ENCODE data around the gene HAT1. TPM values are rescaled to one million over a fixed set of nuclear protein-coding genes. Genes with fewer than 3 reads are reported as not detected.
"Not testable (repeated sequence)": the region's sequence is repeated elsewhere in the genome, so short reads cannot be mapped to it uniquely, and the experiment has no call there.

The HAT1 gene
- total RNA-seq, 4 donors from 2014 or later: 21.8 to 39.4 (median 24.6) TPM

DNA sequence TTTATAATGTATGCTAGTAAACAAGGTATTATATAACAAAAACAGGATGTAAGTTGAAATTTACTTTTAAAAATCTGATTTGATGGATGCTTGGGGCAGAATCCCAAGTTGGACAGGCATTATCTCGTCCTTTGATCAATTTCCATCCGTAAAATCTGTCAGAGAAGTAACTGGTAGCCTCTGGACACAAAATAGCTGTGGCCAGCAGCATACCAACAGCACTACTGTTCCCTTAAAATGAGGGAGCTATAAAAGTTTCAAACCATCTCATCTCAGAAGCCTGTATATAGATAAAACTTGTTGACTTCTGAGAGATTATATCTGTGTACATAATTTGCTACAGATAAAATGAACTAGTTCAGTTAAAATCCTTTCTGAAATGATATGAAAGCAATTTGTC is 62.8 kb downstream of the HAT1 start:
- H3K27ac ChIP-seq (replicated peaks in 1 of 4): no peak overlapping the region
- no peak for DNase-seq (ENCODE audit: extremely low spot score)
- no peaks in the 10 kb centered on the region for H3K9me3 ChIP-seq
- peaks cover 0 to 41% (median 22%) of the 10 kb centered on the region in 4 donors for H3K36me3 ChIP-seq
- TF ChIP-seq, protein P1, sequence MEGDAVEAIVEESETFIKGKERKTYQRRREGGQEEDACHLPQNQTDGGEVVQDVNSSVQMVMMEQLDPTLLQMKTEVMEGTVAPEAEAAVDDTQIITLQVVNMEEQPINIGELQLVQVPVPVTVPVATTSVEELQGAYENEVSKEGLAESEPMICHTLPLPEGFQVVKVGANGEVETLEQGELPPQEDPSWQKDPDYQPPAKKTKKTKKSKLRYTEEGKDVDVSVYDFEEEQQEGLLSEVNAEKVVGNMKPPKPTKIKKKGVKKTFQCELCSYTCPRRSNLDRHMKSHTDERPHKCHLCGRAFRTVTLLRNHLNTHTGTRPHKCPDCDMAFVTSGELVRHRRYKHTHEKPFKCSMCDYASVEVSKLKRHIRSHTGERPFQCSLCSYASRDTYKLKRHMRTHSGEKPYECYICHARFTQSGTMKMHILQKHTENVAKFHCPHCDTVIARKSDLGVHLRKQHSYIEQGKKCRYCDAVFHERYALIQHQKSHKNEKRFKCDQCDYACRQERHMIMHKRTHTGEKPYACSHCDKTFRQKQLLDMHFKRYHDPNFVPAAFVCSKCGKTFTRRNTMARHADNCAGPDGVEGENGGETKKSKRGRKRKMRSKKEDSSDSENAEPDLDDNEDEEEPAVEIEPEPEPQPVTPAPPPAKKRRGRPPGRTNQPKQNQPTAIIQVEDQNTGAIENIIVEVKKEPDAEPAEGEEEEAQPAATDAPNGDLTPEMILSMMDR (IDR thresholded peaks at IDR 0.05): no peak
- TF ChIP-seq POLR2AphosphoS5 (IDR thresholded peaks at IDR 0.05) (no peak), EP300 (IDR thresholded peaks at IDR 0.05) (no peak), POLR2A (IDR thresholded peaks at IDR 0.05; ENCODE audit: low read depth) (no peak)
- H3K27me3 ChIP-seq: no peaks in the 10 kb centered on the region
- intact Hi-C loops (cut with DNase I): no loop called here
- 88% methylated on average over 2 of the region's 2 CpGs for WGBS
- H3K4me1 ChIP-seq: no peaks in the 10 kb centered on the region
- H3K4me3 ChIP-seq: no peak overlapping the region

DNA sequence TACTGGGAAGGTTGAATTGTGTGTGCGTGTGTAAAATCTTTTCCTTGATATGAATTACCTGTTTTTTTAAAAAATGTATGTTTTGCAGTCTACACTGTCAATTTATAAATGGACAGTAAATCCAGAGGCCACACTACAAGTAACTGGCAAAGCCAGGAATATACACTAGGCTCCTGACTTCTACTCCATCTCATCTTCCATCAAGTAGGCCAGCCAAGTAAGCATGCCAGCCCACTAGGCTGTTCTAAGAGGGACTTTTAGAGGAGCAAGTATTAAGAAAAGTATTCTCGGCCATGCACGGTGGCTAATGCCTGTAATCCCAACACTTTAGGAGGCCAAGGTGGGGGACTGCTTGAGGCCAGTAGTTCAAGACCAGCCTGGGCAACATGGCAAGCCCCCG is 64.5 kb downstream of the HAT1 start:
- Histone ChIP-seq H3K4me3 (no peak overlapping the region), H3K27me3 (no peaks in the 10 kb centered on the region), H3K4me1 (no peaks in the 10 kb centered on the region), H3K27ac (replicated peaks in 1 of 4) (no peak overlapping the region), H3K36me3 (peaks cover 0 to 27% (median 10%) of the 10 kb centered on the region in 4 donors), H3K9me3 (no peaks in the 10 kb centered on the region)
- DNase-seq (ENCODE audit: extremely low spot score): no peak
- TF ChIP-seq POLR2AphosphoS5 (IDR thresholded peaks at IDR 0.05) (no peak), EP300 (IDR thresholded peaks at IDR 0.05) (no peak), POLR2A (IDR thresholded peaks at IDR 0.05; ENCODE audit: low read depth) (no peak)
- TF ChIP-seq, protein P1 (IDR thresholded peaks at IDR 0.05): no peak
- 96% methylated on average over 4 of the region's 4 CpGs for WGBS
- intact Hi-C loops (cut with DNase I): no loop called here

DNA sequence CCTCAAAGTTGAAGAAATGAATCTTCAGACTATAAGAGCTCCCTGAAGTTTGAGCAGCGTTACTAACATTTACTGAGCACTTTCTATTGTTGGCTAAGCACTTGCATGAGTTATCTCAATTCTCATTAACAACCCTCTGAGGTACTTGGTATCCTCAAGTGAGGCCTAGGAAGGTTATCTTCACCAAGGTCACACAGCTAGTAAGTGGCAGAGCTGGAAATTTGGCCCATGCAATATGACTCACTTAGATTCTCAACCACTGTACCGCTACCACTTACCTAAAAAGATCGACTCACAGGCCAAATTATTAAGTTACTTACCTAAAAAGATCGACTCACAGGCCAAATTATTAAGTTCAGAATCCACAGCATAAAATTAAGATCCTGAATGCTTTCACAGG is 68.8 kb downstream of the HAT1 start:
- 88% methylated on average over 4 of the region's 4 CpGs for WGBS

DNA sequence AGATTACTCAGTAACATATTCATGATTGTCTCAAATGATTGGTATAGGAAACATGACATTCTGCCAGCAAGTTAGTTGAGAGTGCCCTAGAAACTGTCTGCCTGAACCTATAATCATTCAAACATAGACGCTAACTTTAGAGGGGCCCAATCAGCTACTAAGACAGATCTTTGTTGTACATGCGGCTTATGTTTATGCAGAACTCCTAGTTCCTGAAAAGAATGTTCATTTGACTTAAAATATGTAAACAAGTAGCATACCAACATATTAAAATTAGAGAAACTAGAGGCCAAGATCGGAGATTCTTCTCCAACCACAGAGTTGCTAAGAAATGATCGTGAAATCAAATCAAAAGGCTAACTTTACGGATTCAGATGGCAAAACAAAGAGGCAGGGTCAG is 73.3 kb downstream of the HAT1 start:
- Histone ChIP-seq H3K9me3 (no peaks in the 10 kb centered on the region), H3K4me1 (peaks cover 9 to 16% (median 12%) of the 10 kb centered on the region in 4 donors), H3K36me3 (no peaks in the 10 kb centered on the region), H3K27ac (replicated peaks in 1 of 4) (no peak overlapping the region), H3K27me3 (no peaks in the 10 kb centered on the region), H3K4me3 (no peak overlapping the region)
- no peak for DNase-seq (ENCODE audit: extremely low spot score)
- WGBS: 88% methylated on average over 5 of the region's 5 CpGs
- TF ChIP-seq EP300 (IDR thresholded peaks at IDR 0.05): no peak
- intact Hi-C loops (cut with DNase I): no loop called here

More for the DNA sequence above, 68.8 kb downstream of the HAT1 start:
- peaks cover 0 to 5% (median 0%) of the 10 kb centered on the region in 4 donors for H3K36me3 ChIP-seq
- H3K4me3 ChIP-seq: no peak overlapping the region
- H3K27me3 ChIP-seq: no peaks in the 10 kb centered on the region
- no peak for TF ChIP-seq EP300 (IDR thresholded peaks at IDR 0.05)
- TF ChIP-seq, protein P1 (IDR thresholded peaks at IDR 0.05): no peak
- intact Hi-C loops (cut with DNase I): no loop called here
- no peak overlapping the region for H3K27ac ChIP-seq (replicated peaks in 1 of 4)
- no peak for DNase-seq (ENCODE audit: extremely low spot score)
- H3K9me3 ChIP-seq: no peaks in the 10 kb centered on the region
- H3K4me1 ChIP-seq: no peaks in the 10 kb centered on the region

DNA sequence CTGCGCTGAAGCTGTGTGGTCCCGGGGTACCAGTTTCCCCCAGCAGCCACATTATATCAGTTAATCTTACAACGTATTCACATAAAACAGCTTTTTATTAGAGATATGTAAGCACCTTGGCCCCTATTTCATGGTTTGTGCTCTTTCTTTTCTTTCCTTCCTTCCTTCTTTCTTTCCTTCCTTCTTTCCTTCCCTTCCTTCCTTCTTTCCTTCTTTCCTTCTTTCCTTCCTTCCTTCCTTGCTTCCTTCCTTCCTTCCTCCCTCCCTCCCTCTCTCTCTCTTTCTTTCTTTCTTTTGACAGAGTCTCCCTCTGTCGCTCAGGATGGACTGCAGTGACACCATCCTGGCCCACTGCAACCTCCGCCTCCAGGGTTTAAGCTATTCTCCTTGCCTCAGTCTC is 73.8 kb downstream of the HAT1 start:
- no peak overlapping the region for H3K4me3 ChIP-seq
- H3K4me1 ChIP-seq: peaks cover 9 to 20% (median 15%) of the 10 kb centered on the region in 4 donors
- H3K36me3 ChIP-seq: no peaks in the 10 kb centered on the region
- intact Hi-C loops (cut with DNase I): no loop called here
- no peak for DNase-seq (ENCODE audit: extremely low spot score)
- H3K9me3 ChIP-seq: no peaks in the 10 kb centered on the region
- H3K27me3 ChIP-seq: no peaks in the 10 kb centered on the region
- WGBS: 98% methylated on average over 5 of the region's 5 CpGs
- TF ChIP-seq, protein P1 (IDR thresholded peaks at IDR 0.05): no peak
- no peak for TF ChIP-seq EP300 (IDR thresholded peaks at IDR 0.05)
- H3K27ac ChIP-seq (replicated peaks in 1 of 4): no peak overlapping the region

DNA sequence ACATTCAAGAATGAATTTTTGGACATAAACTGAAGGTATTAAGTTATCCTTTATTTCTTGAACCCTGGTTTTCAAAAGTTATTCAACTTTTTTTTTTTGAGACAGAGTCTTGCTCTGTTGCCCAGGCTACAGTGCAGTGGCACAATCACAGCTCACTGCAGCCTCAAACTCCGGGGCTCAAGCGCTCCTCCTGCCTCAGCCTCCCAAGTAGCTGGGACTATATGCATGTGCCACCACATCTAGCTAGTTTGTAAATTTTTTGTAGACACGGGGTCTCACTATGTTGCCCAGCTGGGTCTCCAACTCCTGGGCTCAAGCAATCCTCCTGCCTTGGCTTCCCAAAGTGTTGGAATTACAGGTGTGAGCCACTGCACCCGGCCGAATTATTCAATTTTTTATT is 74.8 kb downstream of the HAT1 start:
- WGBS: 95% methylated on average over 5 of the region's 5 CpGs
- H3K27ac ChIP-seq (replicated peaks in 1 of 4); DNase-seq (ENCODE audit: extremely low spot score); intact Hi-C loops (cut with DNase I); H3K9me3 ChIP-seq; H3K4me3 ChIP-seq; H3K36me3 ChIP-seq; H3K27me3 ChIP-seq: not testable (repeated sequence)
- peaks cover 9 to 21% (median 15%) of the 10 kb centered on the region in 4 donors for H3K4me1 ChIP-seq
